OCI-M2 (cell line): ENCODE data around the gene CRAT.
A peak's percentile ranks its signal among the peaks of the same experiment; 100 is the strongest.

Experiments used
- DNase-seq: peaks from one replicate; lab custom pipeline; 2025; ENCODE audit not compliant: unreplicated experiment; lab: John Stamatoyannopoulos, UW

The CRAT gene

DNA sequence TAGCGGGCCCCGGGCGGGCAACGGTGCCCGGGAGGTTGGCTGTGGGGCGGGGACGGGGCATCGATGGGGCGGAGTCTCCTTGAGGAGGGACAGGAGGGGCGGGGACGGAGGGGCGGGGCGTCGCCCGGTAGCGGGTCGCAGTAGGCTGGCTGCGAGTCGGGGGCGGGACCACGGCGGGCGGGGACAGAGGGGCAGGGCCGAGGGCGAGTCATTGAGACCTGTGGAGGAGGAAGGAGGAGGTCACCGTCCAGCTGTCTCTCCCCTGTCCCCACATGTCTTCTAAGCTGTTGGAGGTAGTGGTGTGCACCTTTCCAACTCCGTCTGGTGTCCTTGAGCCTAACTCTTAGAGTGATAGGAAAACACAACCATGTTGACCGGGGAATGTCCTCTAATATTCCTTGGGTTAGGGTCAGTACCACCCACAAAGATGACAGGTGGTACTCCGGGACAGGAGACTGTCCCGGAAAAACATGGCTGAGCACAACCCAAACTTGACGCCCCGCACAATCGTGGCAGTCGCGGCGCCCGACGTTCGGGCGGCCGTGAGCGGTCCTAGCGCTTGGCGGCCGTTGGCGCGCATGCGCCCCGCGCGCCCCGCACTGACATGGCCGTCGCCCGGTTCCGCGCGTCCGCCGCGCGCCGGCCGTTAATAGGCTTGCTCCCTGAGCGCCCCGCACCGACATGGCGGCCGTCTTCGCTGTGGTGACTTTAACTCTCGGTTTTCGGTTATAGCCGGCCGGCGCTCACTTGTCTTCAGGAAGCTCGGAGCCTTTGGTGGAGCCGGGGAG, at the start of gene CRAT, which contains the start of gene PTPA:
TSS of gene CRAT (minus strand) at position 54 of the 788 bp plus-strand sequence. CDS start 284 bp downstream, outside the sequence.
TSS of gene PTPA (plus strand) at position 676 of the 788 bp plus-strand sequence. CDS start 186 bp downstream, outside the sequence.
- peak; percentile 71 for DNase-seq

DNA sequence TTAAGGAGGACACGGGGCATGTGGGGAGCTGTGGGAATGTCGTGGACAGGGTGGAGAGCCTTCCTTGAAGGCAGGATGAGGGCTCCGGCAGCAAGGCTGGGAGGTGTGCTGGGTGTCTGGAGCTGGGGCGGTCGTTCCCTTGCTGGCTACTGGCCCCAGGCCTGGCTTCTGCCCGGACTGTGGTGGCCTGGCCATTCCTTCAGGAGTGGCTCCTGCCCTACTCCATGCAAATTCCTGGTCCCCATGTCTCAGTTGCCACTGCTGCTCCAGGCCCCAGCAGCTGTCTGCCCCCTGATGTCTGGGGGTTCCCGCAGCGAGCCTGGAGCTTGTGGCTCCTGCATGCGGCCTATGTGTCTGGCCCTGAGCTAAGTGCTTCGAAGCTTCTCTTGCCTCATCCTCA, 45.6 kb upstream of the CRAT start:
- DNase-seq, result no peak

DNA sequence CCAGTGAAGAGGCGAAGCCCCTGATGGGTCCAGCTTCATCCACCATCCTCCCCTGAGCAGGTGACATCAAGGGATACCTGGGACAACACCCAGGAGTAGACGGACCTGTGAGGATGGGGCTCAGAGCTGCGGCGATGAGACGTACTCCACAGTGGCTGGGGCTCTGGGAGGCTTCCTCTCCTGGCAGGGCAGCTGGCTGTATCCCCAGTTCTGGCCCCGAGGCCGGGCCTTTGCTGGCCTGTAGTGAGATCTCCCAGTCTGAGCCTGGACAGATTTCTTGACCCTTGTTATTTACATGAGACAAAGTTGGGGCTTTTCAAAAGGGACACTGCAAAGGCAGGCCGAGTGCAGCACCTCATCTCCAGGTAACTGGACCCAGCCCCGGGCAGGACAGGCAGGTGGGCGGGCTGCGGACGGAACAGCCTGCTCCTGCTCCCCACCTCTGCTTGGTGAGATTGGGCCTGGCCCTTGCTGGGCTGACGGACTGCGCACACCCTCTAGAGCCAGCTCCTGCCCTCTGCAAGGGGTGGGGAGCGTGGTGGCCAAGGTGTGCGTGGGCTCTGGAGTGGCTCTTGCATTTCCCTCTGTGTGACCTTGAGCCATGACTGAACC, 44.4 kb upstream of the CRAT start:
- DNase-seq, result no peak

DNA sequence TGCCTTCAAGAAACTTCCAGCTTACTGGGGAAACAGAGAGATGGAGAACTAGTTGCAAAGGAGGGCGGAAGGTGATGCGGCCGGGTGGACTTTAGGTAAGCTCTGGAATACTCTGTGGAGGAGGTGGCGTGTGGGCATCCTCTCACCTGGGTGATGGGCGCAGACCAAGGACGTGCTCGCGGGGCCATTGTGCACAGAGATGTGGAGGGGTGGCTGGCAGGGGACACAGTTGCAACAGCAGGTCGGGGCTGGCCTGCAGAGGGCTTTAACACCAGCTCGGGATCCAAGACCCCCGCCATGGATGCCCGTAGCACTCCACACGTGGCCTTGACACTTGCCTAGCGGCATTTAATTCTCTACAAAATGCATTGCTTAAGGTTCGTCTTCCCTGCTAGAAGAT, 40.9 kb upstream of the CRAT start:
- no peak for DNase-seq

DNA sequence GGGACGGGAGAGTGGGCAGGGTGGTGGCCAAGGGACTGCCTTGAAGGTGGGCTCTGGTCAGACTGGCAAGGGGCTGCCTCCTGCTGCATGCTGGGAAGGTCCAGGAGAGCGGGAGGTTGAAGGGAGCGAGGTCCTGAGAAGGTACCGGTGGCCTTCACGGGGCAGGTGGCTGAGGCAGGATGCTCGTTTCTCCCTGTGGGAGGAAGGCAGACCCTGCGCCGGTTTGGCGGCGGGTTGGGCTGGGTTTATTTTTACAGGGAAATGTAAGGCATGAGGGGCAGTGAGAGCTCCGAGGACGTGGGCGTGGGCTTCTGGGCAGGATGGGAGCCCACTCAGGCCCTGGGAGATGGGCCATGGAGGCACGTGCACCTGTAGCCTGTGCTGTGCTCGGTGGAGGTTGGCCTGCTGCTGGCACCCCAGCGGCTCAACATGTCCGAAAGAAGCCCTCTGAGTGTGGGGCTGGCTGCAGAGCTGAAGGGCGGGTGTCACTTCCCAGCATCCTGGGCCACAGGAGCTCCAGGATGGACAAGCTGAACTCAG, 40.1 kb upstream of the CRAT start:
- no peak for DNase-seq

DNA sequence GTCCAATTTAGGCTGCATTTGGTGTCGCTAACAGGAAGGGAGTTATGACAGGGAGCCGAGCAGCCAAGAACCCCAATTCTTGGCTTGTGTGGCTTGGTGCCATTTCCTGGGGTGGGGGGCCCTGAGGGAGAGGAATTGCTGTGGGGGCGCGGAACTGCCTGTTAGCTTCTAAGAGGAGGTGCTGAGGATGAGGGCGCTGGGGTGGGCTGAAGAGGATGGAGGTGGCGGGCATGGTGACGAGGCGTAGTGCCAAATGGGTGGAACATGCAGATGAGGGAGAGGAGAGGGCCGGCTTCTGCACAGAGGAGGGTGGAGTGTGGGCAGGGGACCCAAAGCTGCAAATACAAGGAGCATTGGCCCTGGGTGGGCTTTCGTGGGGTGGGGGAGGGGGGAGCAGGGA, 39.5 kb upstream of the CRAT start:
- DNase-seq, result no peak

DNA sequence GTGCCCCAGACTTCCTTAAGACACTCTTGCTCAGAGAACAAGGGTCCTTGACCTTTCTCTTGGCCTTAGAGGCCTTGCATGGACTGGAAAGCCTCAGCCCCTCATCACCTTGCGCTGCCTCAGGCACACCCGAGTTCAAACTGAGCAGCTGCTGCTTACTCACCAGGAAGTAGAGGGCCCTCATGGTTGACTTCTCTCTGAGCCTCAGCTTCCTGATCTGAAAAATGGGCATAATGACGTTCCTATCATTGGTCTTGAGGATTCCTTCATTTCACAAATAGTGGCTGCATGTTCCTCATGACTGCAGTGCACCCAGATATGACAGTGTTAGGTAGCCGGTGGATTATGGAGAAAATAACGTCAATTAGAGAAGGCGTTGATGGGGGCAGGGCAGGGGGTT, 38.8 kb upstream of the CRAT start:
- no peak for DNase-seq

DNA sequence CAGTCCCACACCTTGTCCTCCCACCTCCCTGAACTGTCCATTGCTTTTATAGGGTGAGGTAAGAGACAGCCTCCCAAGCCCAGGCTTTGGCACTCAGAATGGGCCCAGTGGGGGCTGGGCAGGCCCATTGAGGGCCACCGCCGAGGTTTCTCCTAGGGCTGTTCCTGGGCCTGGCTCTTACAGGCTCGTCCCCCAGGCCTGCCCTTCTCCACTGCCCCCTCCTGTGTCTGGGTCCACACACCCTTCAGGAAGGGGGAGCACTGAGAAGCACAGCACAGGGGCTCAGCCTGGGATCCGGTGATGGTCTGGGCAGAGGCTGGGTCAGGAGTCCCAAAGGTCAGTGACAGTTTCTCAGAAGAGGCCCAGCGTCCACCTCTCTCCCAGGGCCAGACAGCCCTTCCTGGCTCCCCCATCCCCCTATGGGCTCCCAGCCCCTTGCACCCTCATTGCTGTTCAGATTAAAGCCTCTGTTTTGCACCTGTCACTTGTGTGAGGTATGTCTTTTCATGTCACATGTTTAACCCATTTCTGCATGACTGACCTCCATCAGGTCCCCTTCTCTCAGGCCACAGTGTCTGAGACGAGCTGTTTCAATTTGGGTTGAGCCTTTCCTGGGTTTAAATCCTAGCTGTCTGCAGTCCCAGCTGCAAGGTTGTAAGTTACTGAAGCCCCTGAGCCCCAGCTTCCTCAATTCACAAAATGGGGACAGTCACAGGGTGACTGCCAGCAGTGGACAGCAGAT, 38.0 kb upstream of the CRAT start:
- DNase-seq, result no peak

DNA sequence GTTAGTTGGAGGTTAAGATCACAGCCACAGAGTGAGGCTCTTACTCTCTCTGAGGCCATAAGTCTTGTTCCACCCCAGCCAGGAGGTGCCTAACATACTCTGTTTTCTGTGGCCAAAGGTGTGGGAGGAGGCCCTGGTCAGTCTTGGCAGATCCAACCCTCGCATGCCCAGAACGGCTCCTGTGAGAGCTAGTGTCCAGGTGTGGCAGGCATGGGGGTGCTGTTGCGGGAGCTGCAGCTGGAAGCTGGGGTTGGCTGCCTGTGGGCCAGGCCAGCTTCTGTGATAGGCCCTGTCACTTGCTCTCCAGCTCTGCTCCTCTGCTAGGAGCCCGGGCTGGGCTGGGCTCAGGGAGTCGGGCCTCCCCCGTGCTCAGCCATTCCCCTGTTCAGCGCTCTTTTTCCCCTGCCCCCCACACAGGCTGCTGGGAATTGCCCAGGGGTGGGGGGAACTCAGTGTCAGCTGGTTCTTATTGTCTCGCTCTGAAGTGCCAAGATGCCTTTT, 35.9 kb upstream of the CRAT start:
- DNase-seq, result no peak

DNA sequence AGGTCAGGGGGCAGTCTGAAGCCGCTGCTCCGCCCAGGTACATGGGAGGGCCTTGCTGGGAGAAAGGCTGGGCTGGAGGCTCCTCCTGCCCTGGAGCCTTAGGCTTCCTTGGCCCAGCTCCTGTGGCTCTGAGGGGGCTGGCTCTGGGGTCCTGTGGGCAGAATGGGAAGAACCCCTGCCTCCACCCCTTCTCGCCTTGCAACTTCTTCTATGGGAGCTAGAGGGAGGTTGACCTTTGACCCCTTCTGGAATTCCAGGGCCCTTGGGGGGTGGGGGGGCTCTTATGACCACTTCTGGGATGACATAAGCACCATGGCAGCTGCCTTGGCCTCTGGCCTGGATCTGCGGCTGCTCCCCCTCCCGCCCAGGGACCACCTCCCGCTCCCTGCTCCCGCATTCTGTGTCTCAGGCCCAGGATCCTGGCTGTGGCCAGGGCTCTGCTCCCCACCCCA, 35.3 kb upstream of the CRAT start:
- no peak for DNase-seq

DNA sequence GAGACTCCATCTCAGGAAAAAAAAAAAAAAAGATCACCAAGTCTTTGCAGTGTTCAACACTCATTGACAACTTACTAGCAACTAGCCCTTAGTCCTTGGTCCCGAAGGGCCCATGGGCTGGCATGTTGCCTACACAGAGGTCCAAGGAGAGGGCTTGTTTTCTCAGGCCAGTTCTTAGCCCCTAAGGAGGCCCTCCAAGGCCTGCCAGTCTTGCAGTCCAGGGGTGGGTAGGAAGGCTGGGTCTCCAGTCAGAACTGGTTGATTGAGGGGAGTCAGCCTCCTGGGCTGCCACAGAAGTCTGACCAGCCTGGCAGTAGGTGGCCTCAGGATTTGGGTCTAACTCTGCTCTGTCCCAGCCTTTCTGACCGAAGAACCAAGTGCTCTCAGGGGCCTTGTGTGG, 34.7 kb upstream of the CRAT start:
- no peak for DNase-seq

DNA sequence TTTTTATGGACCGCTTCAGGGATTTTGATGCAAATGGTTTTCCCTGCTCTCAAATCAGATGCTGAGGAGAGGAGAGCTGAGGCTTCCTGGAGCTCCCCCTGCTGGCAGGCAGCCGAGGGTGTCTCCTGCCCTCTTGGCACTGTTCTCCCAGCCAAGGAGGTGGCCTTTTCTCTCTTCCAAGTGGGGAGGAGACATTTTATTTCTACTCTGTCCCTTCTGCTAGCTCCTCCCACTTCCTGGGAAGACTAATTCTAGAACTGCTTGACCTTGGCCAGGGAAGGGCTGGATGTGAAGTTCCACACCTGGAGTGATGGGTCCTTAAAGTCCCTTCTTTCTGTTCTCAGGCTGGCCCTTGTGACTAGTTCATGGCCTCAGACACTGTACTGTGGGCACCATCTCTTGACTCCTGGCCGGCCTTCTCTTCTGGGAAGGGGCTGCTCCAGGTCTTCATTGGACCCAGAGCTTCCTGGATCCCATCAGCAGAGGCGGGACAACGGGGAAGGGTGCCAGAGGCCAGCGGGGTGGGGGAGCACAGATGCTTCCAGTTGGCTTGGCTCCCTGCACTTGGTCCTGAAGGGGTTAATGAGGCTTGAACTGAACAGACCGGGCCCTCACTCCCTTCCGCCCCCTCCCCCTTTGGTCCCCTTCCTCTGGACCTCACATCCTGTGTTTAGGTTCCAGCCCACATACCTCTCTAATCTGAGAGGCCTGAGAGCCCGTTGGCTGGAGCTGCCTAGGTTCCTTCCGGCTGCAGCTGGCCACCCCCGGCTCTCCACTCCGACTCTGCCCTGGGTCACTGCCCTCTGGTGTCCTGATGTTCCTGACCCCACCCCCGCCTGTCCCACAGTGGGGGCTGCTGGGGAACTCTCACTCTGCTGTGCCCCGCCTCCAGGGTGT, 32.7 kb upstream of the CRAT start:
- DNase-seq, result no peak

DNA sequence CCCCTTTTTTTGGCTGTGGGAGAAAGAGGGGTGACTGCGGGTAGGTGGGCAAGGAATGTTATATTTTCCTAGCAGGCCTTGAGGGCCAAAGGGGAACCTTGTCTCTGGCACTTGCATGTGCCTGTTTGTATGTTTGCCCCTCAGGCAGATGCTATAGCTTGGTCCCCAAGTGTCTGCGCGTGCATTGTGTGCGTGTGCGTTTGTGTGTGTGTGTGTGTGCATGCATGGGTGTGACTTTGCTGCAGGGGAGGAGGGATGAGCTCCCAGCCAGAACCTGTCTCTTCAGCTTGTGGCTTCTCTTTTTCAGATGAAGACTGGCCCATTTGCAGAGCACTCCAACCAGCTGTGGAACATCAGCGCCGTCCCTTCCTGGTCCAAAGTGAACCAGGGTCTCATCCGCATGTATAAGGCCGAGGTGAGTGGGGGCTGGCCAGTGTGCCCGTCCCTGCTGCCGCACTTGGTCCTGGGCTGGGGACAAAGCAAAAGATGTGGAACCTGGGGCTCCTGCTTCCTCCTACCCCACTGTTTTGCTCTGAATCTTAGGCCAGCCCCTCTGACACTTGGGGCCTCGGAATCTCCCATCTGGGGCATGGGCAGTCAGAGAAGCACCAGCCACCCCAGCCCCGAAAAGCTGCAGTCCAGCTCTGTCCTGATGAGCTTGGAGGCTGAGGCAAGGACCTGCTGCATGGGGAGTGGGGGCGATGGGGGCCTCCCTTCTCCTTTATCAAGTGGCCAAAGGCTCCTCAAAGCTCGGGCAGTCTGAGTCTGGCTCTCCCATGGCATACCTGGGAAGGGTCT, 31.7 kb upstream of the CRAT start:
- no peak for DNase-seq

DNA sequence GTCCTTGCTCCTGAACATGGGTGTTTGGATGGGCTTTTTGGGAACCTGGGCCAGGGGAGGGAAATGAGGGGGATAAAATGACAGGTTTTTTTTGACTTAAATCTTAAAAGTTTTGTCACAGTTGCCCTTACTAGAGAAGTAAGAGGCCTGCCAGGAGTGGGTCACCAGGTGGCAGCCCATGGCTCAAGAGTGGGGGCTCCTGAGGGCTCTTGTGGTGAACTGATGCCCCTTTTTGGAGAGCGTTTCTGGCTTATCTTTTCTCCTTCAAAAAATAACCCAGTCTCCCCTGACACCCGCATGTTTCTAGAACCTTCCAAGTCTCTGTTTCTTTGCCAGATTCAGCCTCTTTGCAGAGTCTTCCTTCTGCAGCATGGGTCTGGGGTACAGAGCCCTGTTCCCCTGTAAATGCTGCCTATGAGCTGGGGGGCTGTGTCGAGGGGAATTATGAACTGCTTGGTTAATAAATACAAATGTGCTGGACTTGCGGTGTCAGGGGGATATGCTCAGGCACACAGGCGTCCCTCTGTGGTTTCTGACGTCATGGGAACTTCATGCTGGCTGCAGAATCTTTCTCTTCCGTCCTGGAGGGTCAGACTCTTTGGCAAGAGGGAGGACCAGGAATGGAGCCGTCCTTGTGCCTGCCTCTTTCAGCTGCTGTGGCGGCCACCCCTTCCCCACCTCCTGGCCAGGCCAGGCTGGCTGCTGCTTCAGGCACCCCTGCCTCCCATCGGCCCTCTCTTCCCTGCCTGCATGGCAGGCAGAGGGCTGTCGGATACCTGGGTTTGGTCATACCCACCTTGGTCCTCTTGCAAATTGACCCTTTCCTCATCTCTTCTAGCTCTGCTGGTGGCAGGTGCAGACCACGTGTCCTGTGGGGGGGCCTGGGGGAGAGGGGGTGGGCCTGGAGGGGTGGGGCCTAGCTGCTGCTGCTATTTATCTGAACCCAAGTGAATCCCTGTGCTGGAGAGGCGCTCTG, 30.8 kb upstream of the CRAT start:
- DNase-seq, result no peak

DNA sequence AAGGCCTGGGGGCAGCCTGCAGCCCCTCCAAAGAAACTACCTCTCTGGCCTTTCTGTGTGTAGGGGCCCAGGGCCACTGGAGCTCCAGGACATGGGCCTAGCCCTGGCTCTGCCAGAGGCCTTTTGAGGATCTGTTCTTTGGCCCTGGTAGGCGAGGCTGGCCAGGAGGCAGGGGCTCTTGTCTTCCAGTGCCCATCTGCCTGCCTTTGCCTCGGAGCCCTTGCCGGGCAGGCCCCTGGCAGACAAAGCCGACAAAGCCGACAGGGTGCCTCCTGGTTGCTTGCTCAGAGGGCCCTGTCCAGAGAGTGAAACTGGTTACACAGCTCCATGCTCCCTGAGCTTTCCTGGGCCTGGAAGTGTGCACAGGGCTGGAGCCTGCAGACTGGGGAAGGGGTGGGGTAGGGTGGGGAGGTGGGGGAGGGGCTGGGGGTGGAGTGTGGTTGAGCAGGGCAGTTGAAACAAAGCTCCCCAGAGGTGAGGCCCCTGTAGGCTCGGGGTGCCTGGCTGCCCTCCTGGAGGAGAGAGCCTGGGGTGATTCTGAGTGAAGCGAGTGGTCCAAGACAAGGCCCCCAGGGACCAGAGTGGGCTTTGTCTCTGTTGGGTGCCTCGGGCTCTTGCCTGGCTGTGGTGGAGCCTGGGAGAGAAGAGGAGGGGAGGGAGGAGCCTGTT, 29.9 kb upstream of the CRAT start:
- DNase-seq, result no peak

DNA sequence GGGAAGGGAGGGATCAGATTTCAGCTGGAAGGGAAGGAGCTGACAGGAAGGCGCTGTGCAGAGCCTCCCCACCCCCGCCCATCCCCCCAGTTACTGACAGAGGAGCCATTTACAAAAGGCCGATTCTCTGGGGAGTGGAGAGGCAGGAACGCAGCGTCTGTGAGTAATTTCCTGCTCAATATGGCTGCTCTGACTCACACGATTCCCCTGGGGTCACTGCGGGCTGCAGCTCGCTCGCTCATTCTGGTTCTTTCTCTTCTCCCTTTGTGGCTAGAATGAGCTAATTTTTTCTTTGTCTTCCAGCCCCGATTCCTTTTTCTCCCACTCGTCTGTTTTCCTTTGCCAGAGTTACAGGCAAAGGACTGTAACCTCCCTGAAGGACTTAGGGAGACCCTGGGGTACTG, 29.4 kb upstream of the CRAT start:
- DNase-seq, result no peak

DNA sequence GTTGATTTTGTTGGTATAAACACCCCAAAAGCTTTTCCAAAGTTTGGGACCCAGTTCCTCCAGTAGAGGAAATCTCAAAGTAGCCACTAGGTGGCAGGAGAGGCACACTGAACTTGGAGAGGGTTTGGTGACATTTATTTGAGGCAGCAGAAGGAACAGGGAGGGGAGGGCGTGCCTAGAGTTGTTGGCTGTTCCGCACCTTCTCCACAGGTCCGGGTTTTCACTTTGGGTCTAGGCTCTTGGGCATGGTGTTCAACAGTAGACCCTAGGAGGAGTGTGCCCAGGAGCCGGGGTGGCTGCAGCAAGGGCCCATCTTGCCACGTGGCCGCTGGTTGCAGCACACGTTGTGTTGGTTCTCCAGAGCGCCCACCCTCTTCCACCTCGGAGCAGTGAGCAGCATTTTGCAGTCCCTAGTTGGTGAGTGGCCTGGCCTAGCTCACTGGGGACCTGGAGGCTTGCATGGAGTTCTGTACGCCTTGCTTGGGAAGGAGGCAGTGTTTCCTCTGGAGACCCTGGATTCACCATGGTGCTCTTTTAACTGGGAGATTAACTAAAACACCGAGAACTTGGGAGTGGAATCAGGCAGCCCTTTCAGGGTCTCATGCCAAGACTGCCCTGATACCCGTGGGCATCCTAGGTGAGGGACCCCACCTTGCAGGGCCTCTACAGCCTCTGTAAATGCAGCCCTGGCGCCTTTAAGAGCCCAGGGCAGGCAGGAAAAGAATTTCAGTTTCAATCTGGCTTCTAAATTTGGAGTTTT, 28.8 kb upstream of the CRAT start:
- peak; percentile 3 for DNase-seq
